Epithelial cell of proximal tubule (primary cell): Measurements from ENCODE around the gene ABCC10. TPM values are rescaled to one million over a fixed set of nuclear protein-coding genes. Genes with fewer than 3 reads are reported as not detected.

ENCODE experiments used
- DNase-seq: peaks from one replicate; pipeline ENCODE4 v3.0.0-alpha.2; 2011; ENCODE audit warnings: low read depth
- H3K4me3 ChIP-seq: 2 replicates; pipeline ENCODE4 v1.5.1; 2011; ENCODE audit warnings: low read depth, mild to moderate bottlenecking, low read length
- CTCF ChIP-seq: conservative IDR thresholded peaks from 2 replicates; pipeline ENCODE4 v1.5.1; 2012; ENCODE audit warnings: low read depth, mild to moderate bottlenecking, low read length
- total RNA-seq: library from RNA; depleted of rRNA; stranded (reverse); fragments of >200 nt; gene quantifications from 2 replicates; pipeline ENCODE4 v1.2.3, GENCODE V29; 2015

The ABCC10 gene
- total RNA-seq, 1 donor from 2014 or later, result 19.6 TPM

- no peak for DNase-seq
- TF ChIP-seq CTCF, result no peak
These were observed 10.4 kb downstream of the ABCC10 start for GRCh38 chr6:43437700-43438099.

GRCh38 chr6:43442935-43443334 is 15.6 kb downstream of the ABCC10 start:
- TF ChIP-seq CTCF, result no peak
- no peak for DNase-seq
- no peak overlapping the region for H3K4me3 ChIP-seq

More at GRCh38 chr6:43437700-43438099, 10.4 kb downstream of the ABCC10 start:
- H3K4me3 ChIP-seq, result no peak overlapping the region

- DNase-seq, result no peak
- no peak for TF ChIP-seq CTCF
- H3K4me3 ChIP-seq, result no peak overlapping the region
These were observed 16.7 kb downstream of the ABCC10 start for GRCh38 chr6:43444036-43444435.

- DNase-seq, result no peak
- no peak for TF ChIP-seq CTCF
- no peak overlapping the region for H3K4me3 ChIP-seq
These were observed 17.2 kb downstream of the ABCC10 start for GRCh38 chr6:43444582-43444981.

DNA sequence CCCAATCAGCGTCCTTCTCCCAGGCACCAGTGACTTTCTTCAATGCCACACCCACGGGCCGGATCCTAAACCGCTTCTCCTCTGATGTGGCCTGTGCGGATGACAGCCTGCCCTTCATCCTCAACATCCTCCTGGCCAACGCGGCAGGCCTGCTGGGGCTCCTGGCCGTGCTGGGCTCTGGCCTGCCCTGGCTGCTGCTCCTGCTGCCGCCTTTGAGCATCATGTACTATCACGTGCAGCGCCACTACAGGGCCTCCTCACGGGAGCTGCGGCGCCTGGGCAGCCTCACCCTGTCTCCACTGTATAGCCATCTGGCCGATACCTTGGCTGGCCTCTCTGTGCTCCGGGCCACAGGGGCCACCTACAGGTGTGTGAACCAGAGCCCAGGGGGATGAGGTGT is 18.2 kb downstream of the ABCC10 start:
- TF ChIP-seq CTCF, result no peak
- H3K4me3 ChIP-seq, result no peak overlapping the region
- DNase-seq, result no peak

DNA sequence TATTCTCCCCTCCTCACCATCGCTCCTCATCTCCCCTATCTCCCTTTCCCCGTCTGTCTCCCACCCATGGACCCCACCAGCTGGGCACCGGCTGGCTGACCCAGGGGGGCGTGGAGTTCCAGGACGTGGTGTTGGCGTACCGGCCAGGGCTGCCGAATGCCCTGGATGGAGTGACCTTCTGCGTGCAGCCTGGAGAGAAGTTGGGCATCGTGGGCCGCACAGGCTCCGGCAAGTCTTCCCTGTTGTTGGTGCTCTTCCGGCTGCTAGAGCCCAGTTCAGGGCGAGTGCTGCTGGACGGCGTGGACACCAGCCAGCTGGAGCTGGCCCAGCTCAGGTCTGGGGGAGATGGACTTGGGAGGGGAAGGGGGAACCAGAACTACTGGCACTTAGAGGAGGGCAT is 20.3 kb downstream of the ABCC10 start:
- no peak for DNase-seq
- H3K4me3 ChIP-seq, result no peak overlapping the region
- TF ChIP-seq CTCF, result no peak

DNA sequence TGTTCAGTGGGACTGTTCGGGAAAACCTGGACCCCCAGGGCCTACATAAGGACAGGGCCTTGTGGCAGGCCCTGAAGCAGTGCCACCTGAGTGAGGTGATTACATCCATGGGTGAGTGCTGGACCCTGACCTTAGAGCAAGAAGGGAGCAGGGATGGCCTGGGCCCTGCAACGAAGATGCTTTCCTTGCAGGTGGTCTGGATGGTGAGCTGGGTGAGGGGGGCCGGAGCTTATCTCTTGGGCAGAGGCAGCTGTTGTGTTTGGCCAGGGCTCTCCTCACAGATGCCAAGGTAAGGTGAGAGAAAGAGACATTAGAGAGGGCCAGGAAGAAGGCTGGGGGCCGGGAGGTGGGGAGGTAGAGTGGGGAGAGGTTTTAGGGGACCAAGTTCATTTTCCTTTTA is 21.6 kb downstream of the ABCC10 start:
- DNase-seq, result no peak
- H3K4me3 ChIP-seq, result no peak overlapping the region
- no peak for TF ChIP-seq CTCF
